ENCODE results near the gene DNAH8.

DNA sequence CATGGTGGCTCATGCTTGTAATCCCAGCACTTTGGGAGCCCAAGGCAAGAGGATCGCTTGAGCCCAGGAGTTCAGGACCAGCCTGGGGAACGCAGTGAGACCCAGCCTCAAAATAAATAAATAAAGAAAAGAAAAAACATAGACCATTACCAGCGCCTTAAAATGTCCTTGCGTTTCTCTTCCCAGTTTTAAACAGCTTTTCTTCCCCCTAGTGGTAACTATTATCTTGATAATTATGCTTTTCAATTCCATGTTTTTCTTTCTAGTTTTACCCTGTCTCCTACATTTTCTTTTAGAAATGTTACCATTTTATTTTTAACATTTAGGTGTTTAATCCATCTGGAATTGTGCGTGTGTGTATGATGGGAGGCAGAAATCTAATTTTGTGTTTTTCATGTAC is 24.4 kb downstream of the DNAH8 start:
- TF ChIP-seq, protein P1, sequence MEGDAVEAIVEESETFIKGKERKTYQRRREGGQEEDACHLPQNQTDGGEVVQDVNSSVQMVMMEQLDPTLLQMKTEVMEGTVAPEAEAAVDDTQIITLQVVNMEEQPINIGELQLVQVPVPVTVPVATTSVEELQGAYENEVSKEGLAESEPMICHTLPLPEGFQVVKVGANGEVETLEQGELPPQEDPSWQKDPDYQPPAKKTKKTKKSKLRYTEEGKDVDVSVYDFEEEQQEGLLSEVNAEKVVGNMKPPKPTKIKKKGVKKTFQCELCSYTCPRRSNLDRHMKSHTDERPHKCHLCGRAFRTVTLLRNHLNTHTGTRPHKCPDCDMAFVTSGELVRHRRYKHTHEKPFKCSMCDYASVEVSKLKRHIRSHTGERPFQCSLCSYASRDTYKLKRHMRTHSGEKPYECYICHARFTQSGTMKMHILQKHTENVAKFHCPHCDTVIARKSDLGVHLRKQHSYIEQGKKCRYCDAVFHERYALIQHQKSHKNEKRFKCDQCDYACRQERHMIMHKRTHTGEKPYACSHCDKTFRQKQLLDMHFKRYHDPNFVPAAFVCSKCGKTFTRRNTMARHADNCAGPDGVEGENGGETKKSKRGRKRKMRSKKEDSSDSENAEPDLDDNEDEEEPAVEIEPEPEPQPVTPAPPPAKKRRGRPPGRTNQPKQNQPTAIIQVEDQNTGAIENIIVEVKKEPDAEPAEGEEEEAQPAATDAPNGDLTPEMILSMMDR (conservative IDR thresholded peaks at IDR 0.05): no peak; the same call in 1 of the 2 replicates
- no peak for TF ChIP-seq EZH2 (IDR thresholded peaks at IDR 0.05; ENCODE audit: low read depth)

Data from PC-9 (cell line).